Mucosa of descending colon (tissue), 3 donors: ENCODE data around the gene RUSC2. TPM values are rescaled to one million over a fixed set of nuclear protein-coding genes. Genes with fewer than 3 reads are reported as not detected.

Source experiments
- ATAC-seq: fragments of 200-7000 bp; cut with Tn5 transposase; one replicate; pipeline ENCODE4 v1.9.1; 2020; ENCODE audit warnings: mild to moderate bottlenecking, moderate library complexity
- DNase-seq, 3 donors: peaks; one replicate each; pipeline ENCODE4 v3.0.0-alpha.2; 2020
- H3K36me3 ChIP-seq: fragments of 200-600 bp; one replicate; pipeline ENCODE4 v1.8.0; 2021; ENCODE audit warnings: low read depth, mild to moderate bottlenecking
- H3K4me1 ChIP-seq: fragments of 200-600 bp; one replicate; pipeline ENCODE4 v1.8.0; 2021; ENCODE audit warnings: low read depth, mild to moderate bottlenecking
- H3K4me3 ChIP-seq: fragments of 200-600 bp; one replicate; pipeline ENCODE4 v1.8.0; 2021; ENCODE audit warnings: mild to moderate bottlenecking
- H3K9me3 ChIP-seq: fragments of 200-600 bp; one replicate; pipeline ENCODE4 v1.8.0; 2021; ENCODE audit warnings: mild to moderate bottlenecking
- CTCF ChIP-seq: fragments of 200-600 bp; IDR thresholded peaks from one replicate; pipeline ENCODE4 v1.8.0; 2022; ENCODE audit warnings: antibody characterized with exemption, mild to moderate bottlenecking
- intact Hi-C, 2 donors: fragments of 100-400 bp; cut with DNase I in 1 of 2; cut with micrococcal nuclease in 1 of 2; formaldehyde crosslinking; loops; one replicate each; pipeline versions ENCODE4 v1.11.0 to v1.11.1; 2022; cut with DNase I, micrococcal nuclease
- total RNA-seq, 3 donors: library from RNA; stranded (reverse); fragmentation: NEBNext Ultra II Directional in 2 of 3; extraction: Animal tissue kit (Norgen Biotek cat#: 25700) in 2 of 3; gene quantifications; one replicate each; pipeline versions ENCODE4 v1.2.1 to v1.2.4, GENCODE V29; 2021 to 2023
- donor health status: DM: no; HTN: no; CAD: no; lungs with moderate emphysema.
- donor health status: DM: no; HTN: no; CAD: no.
- donor health status: DM: no; HTN: yes; CAD: no.

The RUSC2 gene
- total RNA-seq, 3 donors from 2014 or later, result 1.6 to 60.5 (median 6.6) TPM

GRCh38 chr9:35453786-35454185, 36.1 kb upstream of the RUSC2 start:
- intact Hi-C loops, result no loop called here
- Histone ChIP-seq H3K4me3 (no peak overlapping the region), H3K9me3 (no peaks in the 10 kb centered on the region), H3K4me1 (no peaks in the 10 kb centered on the region), H3K36me3 (no peaks in the 10 kb centered on the region)
- ATAC-seq (no peak), DNase-seq (no peak)
- TF ChIP-seq CTCF, result no peak

DNA sequence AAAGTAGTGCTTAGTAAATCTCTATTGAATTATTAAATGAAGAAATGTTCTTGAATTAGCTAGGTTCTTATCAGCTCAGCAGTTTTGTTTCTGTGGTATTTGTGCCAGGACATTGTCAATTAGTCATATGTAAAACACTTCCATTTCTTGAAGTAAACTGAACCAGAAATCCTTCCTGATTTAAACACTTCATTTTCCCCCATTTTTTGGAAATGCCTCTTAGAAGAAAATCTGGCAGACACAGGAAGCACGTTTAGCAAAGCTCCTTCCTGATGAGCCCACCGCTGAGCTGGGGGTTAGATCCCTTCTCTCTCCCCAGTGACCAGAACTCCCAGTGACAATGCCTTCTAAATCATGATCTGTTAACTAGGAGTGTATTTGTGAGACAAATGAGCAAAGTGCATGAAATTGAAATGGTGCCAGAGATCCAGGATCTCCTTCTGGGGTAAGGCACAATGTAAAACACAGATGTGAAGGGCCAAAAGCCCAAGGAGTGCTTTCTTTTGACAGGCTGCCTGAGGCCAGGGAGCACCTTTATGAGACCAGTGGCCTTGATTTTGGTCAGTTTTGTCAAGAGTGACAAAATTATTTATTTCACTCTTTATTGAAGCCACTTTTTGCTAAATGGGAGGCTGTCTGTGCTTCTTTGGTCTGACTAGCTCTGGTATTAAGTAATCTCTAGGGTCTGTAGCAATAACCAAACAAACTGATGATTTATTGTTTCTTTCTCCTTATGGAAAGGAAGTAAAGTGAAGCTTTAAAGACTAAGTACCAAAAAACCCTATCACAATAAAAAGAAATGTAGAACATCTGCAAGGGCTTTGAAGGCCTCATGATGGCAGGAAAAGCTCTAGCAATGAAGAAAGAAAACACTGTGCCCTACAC, 25.5 kb upstream of the RUSC2 start:
- DNase-seq (no peak), ATAC-seq (no peak)
- no peaks in the 10 kb centered on the region for H3K36me3 ChIP-seq
- H3K4me3 ChIP-seq, result no peak overlapping the region
- intact Hi-C loops, result no loop called here
- no peaks in the 10 kb centered on the region for H3K4me1 ChIP-seq
- H3K9me3 ChIP-seq, result peaks cover 15% of the 10 kb centered on the region
- TF ChIP-seq CTCF, result no peak

- DNase-seq, result no peak
- ATAC-seq, result no peak
- Histone ChIP-seq H3K4me3 (no peak overlapping the region), H3K4me1 (no peaks in the 10 kb centered on the region), H3K9me3 (no peaks in the 10 kb centered on the region), H3K36me3 (no peaks in the 10 kb centered on the region)
- intact Hi-C loops, result loop anchor here in 1 of 2 donors (10.0 kb wide), 1 partner anchor 356 kb away; the partner anchor contains the start of gene ATOSB
- TF ChIP-seq CTCF, result no peak
Observed at GRCh38 chr9:35470340-35470739, 19.6 kb upstream of the RUSC2 start.

- no peak for TF ChIP-seq CTCF
- Histone ChIP-seq H3K9me3 (no peaks in the 10 kb centered on the region), H3K4me3 (no peak overlapping the region), H3K36me3 (no peaks in the 10 kb centered on the region), H3K4me1 (no peaks in the 10 kb centered on the region)
- intact Hi-C loops, result loop anchor here in 1 of 2 donors (10.0 kb wide), 1 partner anchor 356 kb away; the partner anchor contains the start of gene ATOSB
- ATAC-seq, result peak; percentile 18
- DNase-seq, result no peak
Observed at GRCh38 chr9:35470894-35471293, 19.0 kb upstream of the RUSC2 start.

DNA sequence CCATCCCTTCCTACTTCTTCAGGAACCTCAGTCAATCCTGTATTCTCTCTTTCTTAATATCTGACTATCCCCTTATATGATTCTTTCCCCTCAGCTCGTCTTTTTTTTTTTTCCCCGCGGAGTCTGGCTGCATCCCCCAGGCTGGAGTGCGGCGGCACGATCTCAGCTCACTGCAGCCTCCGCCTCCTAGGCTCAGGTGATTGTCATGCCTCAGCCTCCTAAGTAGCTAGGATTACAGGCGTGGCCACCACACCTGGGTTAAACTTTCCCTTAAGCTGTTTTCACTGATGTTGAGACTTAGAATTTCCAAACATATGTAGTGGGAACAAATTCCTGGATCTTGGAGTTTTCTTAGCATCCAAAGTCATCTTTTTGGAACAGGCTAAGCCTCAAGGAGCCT, 13.3 kb upstream of the RUSC2 start:
- no peaks in the 10 kb centered on the region for H3K36me3 ChIP-seq
- ATAC-seq, result no peak
- TF ChIP-seq CTCF, result no peak
- intact Hi-C loops, result loop anchor here in 1 of 2 donors (5.0 to 10.0 kb wide), 2 partner anchors 362 to 579 kb away; partner anchors contain the start of gene ATOSB
- no peaks in the 10 kb centered on the region for H3K9me3 ChIP-seq
- DNase-seq, result no peak
- no peak overlapping the region for H3K4me3 ChIP-seq
- no peaks in the 10 kb centered on the region for H3K4me1 ChIP-seq
